Measurements from ENCODE around the gene SLPI. TPM values are rescaled to one million over a fixed set of nuclear protein-coding genes. Genes with fewer than 3 reads are reported as not detected.

SLPI gene
- polyA plus RNA-seq, 1 donor, result not detected

DNA sequence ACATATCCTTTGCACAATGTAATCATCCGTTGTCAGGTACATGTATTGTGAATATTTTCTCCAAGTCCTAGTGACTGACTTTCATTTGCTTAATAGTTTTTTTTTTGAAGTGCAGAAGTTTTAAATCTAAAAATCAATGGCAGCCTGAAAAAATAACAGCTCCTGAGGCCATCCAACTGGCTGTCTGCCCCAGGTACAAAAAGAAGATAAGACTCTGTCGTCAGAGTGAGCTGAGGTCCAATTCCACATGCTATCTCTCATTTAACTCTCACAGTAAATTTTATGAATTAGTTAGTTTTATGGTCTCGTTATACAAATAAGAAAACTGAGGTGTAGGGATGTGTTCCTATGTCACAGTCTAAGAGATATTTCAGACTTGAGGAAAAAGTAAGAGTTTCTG is 21.0 kb upstream of the SLPI start:
- DNase-seq (ENCODE audit: low read depth), result no peak

DNA sequence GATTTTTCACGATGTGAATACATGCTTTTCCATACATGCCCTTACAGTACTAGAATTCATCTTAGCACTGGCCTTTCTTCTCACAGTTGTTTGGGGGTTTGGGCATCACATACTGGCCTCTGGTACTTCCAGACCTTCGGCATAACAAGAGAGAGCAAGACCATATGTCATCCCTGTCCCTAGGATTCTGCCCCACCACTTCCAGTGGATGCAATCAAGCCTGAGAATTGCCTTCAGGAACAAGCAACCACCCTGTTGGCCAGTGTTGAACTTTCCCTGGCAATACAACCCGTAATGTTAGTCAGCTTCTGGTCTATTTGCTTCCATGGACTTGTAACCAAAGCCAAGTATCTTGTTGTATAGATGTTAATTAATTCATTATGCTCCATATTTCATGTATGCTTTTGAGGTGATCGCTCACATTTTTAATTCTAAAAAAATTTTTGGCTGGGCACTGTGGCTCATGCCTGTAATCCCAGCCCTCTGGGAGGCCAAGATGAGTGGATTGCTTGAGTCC is 15.4 kb upstream of the SLPI start:
- no peak for DNase-seq (ENCODE audit: low read depth)

- DNase-seq (ENCODE audit: low read depth), result no peak
Observed at GRCh38 chr20:45269056-45269455, 14.7 kb upstream of the SLPI start.

DNA sequence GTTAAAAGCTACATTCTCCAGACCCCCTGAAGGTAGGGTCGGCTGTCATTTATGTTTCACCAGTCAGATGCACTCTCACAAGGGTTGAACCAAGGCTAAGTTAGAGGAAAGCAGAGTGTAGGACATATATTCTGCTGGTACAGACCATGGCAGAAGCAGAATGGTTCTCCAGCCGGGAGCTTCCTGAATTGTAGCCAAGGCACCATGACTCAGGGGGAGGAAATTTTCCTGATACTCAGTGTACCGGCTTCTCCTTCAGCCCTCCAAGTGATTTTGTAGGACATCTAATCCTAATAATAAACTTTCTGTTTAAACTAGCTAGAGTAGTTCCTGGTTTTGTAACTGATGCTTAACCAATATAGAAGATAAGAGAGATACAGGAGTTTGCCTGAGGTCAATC is 14.2 kb upstream of the SLPI start:
- DNase-seq (ENCODE audit: low read depth), result no peak

GRCh38 chr20:45266977-45267376 is 12.6 kb upstream of the SLPI start:
- DNase-seq (ENCODE audit: low read depth), result no peak

- no peak for DNase-seq (ENCODE audit: low read depth)
Observed at GRCh38 chr20:45263556-45264266, 9.3 kb upstream of the SLPI start.

DNA sequence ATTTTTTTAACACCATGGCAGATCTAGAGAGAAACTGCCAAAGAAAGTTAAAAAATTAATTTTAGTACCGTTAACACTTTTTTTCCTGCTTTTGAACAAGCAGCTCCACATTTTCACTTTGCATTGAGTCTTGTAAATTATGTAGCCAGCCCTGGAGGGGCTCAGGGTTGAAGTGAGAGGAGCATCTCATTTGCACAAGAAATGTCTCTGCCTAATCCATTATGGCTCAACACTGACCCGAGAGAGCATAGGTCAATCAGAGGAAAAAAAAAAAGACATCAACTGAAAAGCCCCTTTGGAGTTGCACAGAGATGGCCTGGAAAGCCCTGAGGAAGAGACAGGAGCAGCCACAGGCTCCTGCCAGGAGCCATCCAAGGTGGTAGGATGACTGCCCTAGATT is 4.3 kb upstream of the SLPI start:
- DNase-seq (ENCODE audit: low read depth), result no peak

DNA sequence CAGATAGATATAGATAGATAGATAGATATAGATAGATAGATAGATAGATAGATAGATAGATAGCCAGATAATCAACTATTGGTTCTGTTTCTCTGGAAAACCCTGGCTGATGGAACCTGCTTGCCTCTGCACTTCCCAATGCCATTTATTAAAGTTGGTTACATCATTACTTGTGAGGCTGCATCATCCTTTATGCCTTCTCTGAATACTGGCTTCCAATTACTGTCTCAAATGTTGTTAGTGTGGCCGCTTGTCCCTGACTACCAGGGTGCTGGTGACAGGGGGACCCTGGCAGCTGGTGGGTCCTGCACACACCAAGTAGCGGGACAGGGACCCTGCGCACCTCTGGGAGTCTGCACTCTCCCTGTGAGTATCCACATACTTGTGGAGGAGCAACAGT is 3.9 kb upstream of the SLPI start:
- DNase-seq (ENCODE audit: low read depth), result no peak

- no peak for DNase-seq (ENCODE audit: low read depth)
Observed at GRCh38 chr20:45257711-45258110, 3.3 kb upstream of the SLPI start.

GRCh38 chr20:45257161-45257560 is 2.8 kb upstream of the SLPI start:
- DNase-seq (ENCODE audit: low read depth), result no peak

- no peak for DNase-seq (ENCODE audit: low read depth)
Observed at GRCh38 chr20:45253261-45253660, 1.1 kb downstream of the SLPI start.

DNA sequence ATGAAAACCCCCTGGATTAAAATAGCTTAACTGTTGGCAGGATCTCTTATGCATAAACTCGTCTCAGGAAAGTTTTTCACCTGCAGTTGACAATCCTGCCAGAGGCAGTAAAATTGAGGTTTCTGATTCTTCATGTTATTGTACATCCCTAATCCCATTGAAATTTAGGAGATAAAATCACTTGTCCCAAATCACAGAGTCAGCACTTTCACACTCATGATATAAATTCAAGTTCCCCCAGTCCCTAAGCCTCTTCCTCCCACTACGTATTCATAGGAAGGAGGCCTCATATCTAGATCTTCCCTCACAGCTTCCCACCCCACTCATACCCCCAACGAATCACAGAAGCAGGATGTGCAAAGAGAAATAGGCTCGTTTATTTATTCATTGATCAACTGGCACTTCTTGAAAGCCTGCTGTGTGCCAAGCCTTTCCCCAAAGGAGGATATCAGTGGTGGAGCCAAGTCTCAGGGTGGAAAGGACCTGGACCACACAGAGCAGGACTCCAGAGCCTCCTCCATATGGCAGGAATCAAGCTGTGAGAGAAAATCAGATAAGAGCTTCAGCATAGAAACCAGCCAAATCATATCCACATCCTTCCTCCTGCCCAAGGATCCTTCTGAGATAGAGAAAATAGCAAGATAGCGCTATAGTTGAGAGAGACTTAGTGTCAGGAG is 2.3 kb downstream of the SLPI start:
- DNase-seq (ENCODE audit: low read depth), result no peak

- DNase-seq (ENCODE audit: low read depth), result no peak
Observed at GRCh38 chr20:45248609-45249008, 5.8 kb downstream of the SLPI start.

- DNase-seq (ENCODE audit: low read depth), result no peak
Observed at GRCh38 chr20:45247865-45248264, 6.5 kb downstream of the SLPI start.

GRCh38 chr20:45246109-45246508 is 8.3 kb downstream of the SLPI start:
- DNase-seq (ENCODE audit: low read depth), result no peak

- no peak for DNase-seq (ENCODE audit: low read depth)
Observed at GRCh38 chr20:45238139-45238538, 16.2 kb downstream of the SLPI start.

GRCh38 chr20:45235995-45236394 is 18.4 kb downstream of the SLPI start:
- DNase-seq (ENCODE audit: low read depth), result no peak

DNA sequence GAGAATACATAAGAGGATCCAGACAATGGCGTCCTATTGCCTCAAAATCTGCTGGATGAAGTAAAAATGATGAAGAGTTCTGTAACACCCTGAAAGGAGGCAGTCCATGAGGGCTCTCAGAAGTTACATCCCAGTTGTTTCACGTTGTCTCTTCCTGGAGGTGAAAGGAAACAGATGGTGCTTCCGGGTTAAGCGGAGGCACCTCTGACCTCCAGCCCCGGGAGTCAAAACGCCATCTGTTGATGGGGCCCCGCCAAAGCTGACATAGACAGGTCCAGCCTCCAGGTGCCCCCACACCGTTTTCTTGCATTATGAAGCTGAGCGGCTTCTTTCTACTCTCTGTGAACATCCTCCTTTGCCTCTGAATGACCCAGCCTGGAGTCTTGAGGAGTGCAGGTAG is 23.7 kb downstream of the SLPI start:
- no peak for DNase-seq (ENCODE audit: low read depth)

- no peak for DNase-seq (ENCODE audit: low read depth)
Observed at GRCh38 chr20:45229264-45230056, 24.9 kb downstream of the SLPI start.

DNA sequence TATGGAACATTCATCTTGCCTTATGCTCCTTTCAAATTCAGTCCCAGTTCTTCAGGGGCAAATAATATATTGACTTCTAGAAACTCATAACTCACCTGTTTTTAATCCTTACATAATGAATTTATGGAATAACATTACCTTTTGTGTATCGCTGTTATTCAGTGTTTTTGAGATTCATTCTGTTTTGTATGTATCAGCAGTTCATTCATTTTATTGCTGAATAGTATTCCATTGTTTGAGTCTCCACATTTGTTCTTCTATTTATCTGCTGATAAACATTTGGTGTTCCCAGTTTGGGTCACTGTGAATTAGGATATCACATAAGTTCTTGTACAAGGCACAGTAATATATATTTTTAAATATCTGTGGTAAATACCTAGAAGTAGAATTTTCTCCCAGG is 28.1 kb downstream of the SLPI start:
- DNase-seq (ENCODE audit: low read depth), result no peak

DNA sequence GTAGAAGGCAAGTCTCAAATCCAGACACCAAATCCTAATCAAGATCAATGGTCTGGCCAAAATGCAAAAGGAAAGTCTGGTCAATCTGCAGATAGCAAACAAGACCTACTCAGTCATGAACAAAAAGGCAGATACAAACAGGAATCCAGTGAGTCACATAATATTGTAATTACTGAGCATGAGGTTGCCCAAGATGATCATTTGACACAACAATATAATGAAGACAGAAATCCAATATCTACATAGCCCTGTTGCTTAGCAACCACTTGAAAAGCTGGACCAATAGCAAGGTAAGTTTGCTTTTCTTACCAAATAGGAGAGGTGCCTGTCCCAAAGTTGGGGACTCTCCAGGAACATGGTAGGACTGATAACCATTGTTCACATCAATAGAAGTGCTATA is 31.2 kb downstream of the SLPI start:
- DNase-seq (ENCODE audit: low read depth), result no peak

GRCh38 chr20:45221076-45221475 is 33.3 kb downstream of the SLPI start, which contains the start of gene SEMG2:
Gene SEMG2, plus strand, starts transcription at chr20:45221373. Its CDS starts 17 bp downstream, at chr20:45221390.
- no peak for DNase-seq (ENCODE audit: low read depth)

DNA sequence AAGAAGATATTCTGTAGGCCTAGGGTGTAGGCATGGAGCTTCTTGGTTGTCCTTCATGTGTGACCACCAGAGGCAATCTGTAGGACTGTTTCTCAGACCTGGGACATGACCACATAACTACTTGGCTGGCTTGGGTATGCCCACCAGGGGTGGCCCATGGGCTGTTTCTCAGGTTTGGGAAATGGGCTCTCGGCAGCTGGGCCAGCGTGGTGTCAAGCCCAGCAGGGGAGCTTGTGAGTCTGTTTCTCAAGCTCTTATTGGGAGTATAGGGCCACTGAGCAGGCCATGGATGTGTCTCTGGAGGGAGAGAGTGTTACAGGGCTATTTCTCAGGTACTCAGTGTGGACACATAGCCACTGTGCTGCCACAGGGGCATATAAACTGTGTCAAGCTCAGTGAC is 35.7 kb downstream of the SLPI start:
- DNase-seq (ENCODE audit: low read depth), result no peak

All from forelimb muscle (tissue), 1 donor.